Measurements from ENCODE around the gene HMGCLL1. TPM values are rescaled to one million over a fixed set of nuclear protein-coding genes. Genes with fewer than 3 reads are reported as not detected.

The HMGCLL1 gene
- total and polyA plus RNA-seq, 2 donors (not counting 3 experiments of a cell fraction or from before 2014, with no cell fraction given): not detected

- POLR2A ChIA-PET: no interaction called here
- Histone ChIP-seq H3K27me3 (ENCODE audit: control insufficient read depth in 2 of 2, insufficient read depth in 2 of 2, low read length in 2 of 2) (no peaks in the 10 kb centered on the region), H3K79me2 (ENCODE audit: control insufficient read depth, insufficient read depth, low read length) (no peaks in the 10 kb centered on the region), H3K9me1 (replicated peaks; ENCODE audit: control insufficient read depth, extremely low read depth, insufficient read depth, low read length) (no peaks in the 10 kb centered on the region), H3K27ac (ENCODE audit: insufficient read depth, low read depth, low read length) (no peak overlapping the region), H3K9me3 (replicated peaks; ENCODE audit: control insufficient read depth, insufficient read depth, low read length) (no peaks in the 10 kb centered on the region), H3K9ac (replicated peaks; ENCODE audit: extremely low read depth, insufficient read depth, low read length) (no peak overlapping the region), H3K4me1 (ENCODE audit: control insufficient read depth, extremely low read depth, insufficient read depth, low read length) (no peaks in the 10 kb centered on the region), H4K20me1 (replicated peaks; ENCODE audit: control insufficient read depth, extremely low read depth, insufficient read depth, low read length) (no peaks in the 10 kb centered on the region), H3K4me3 (replicated peaks in 1 of 3; ENCODE audit: insufficient read depth in 1 of 3, low read depth in 1 of 3, low read length in 3 of 3) (no peak overlapping the region), H3K4me2 (ENCODE audit: insufficient read depth, low read length) (no peak overlapping the region), H2AFZ (ENCODE audit: low read depth, low read length) (no peak overlapping the region), H3K36me3 (ENCODE audit: control insufficient read depth in 2 of 2, extremely low read depth in 1 of 2, insufficient read depth in 2 of 2, low read length in 2 of 2) (no peaks in the 10 kb centered on the region)
- DNase-seq (ENCODE audit: low read depth, low spot score): no peak
- dilution Hi-C loops (cut with MboI; ENCODE audit: extremely low pct_ligation_motif_present, low sequenced_read_pairs): no loop called here
- CTCF ChIA-PET: interaction anchor here (0.8 to 1.4 kb wide), 5 partner anchors 12 to 518 kb away, joined by 3 to 4 read pairs (median 3); no protein-coding TSS in a partner anchor
- intact Hi-C loops (cut with micrococcal nuclease): no loop called here
- no TSS peak for BruUV-seq (replicated peaks)
- TF ChIP-seq MYC (IDR thresholded peaks at IDR 0.05; ENCODE audit: low read depth, low read length) (no peak), POLR2A (IDR thresholded peaks at IDR 0.05; ENCODE audit: low read depth, low read length) (no peak), POLR2AphosphoS5 (IDR thresholded peaks at IDR 0.05; ENCODE audit: insufficient read depth, low read depth, low read length) (no peak), JUN (IDR thresholded peaks at IDR 0.05; ENCODE audit: borderline replicate concordance, insufficient read depth, insufficient read length, low read depth) (no peak), GATA2 (IDR thresholded peaks at IDR 0.05; ENCODE audit: insufficient read depth, insufficient read length, low read depth, low read length) (no peak), EZH2 (IDR thresholded peaks at IDR 0.05; ENCODE audit: borderline replicate concordance, low read depth, low read length, severe bottlenecking) (no peak), FOS (IDR thresholded peaks at IDR 0.05; ENCODE audit: borderline replicate concordance, insufficient read depth, low read length) (no peak)
- TF ChIP-seq, protein P1, sequence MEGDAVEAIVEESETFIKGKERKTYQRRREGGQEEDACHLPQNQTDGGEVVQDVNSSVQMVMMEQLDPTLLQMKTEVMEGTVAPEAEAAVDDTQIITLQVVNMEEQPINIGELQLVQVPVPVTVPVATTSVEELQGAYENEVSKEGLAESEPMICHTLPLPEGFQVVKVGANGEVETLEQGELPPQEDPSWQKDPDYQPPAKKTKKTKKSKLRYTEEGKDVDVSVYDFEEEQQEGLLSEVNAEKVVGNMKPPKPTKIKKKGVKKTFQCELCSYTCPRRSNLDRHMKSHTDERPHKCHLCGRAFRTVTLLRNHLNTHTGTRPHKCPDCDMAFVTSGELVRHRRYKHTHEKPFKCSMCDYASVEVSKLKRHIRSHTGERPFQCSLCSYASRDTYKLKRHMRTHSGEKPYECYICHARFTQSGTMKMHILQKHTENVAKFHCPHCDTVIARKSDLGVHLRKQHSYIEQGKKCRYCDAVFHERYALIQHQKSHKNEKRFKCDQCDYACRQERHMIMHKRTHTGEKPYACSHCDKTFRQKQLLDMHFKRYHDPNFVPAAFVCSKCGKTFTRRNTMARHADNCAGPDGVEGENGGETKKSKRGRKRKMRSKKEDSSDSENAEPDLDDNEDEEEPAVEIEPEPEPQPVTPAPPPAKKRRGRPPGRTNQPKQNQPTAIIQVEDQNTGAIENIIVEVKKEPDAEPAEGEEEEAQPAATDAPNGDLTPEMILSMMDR (IDR thresholded peaks at IDR 0.05; ENCODE audit: extremely low read depth in 1 of 2, insufficient read depth in 1 of 2, low read depth in 1 of 2, low read length in 2 of 2): no peak
- TF ChIP-seq, protein P2, sequence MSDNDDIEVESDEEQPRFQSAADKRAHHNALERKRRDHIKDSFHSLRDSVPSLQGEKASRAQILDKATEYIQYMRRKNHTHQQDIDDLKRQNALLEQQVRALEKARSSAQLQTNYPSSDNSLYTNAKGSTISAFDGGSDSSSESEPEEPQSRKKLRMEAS (IDR thresholded peaks at IDR 0.05; ENCODE audit: insufficient read depth, insufficient read length): no peak
- no peak for FAIRE-seq
Observed at GRCh38 chr6:55423933-55424332, 155.1 kb downstream of the HMGCLL1 start.
